Smooth muscle cell (in vitro differentiated cells): ENCODE data around the gene FBN1. TPM values are rescaled to one million over a fixed set of nuclear protein-coding genes. Genes with fewer than 3 reads are reported as not detected.
A peak's percentile ranks its signal among the peaks of the same experiment; 100 is the strongest.

Experiments used
- DNase-seq: peaks from one replicate; lab custom pipeline; 2025; ENCODE audit not compliant: unreplicated experiment; lab: John Stamatoyannopoulos, UW
- H2AFZ ChIP-seq: fragments of 200-600 bp; sonication (generic); 2 replicates; pipeline ENCODE4 v1.6.0; 2016; ENCODE audit warnings: antibody characterized with exemption, low read depth, mild to moderate bottlenecking
- H3F3A ChIP-seq: fragments of 200-600 bp; sonication (generic); 2 replicates; pipeline ENCODE4 v1.6.0; 2017; ENCODE audit warnings: antibody characterized with exemption, low read depth
- H3K27ac ChIP-seq: fragments of 200-600 bp; sonication (generic); 2 replicates; pipeline ENCODE4 v1.5.1; 2016; ENCODE audit warnings: low read depth, mild to moderate bottlenecking
- H3K27me3 ChIP-seq: fragments of 200-600 bp; sonication (generic); 2 replicates; pipeline ENCODE4 v1.6.1; 2016; ENCODE audit warnings: low read depth, mild to moderate bottlenecking
- H3K36me3 ChIP-seq: fragments of 200-600 bp; sonication (generic); 2 replicates; pipeline ENCODE4 v1.5.1; 2016; ENCODE audit warnings: low read depth
- H3K4me1 ChIP-seq: fragments of 200-600 bp; sonication (generic); 2 replicates; pipeline ENCODE4 v1.5.1; 2016; ENCODE audit warnings: low read depth
- H3K4me2 ChIP-seq: fragments of 200-600 bp; sonication (generic); 2 replicates; pipeline ENCODE4 v1.6.0; 2016; ENCODE audit warnings: mild to moderate bottlenecking
- H3K4me3 ChIP-seq: fragments of 200-600 bp; sonication (generic); 2 replicates; pipeline ENCODE4 v1.5.1; 2016; ENCODE audit warnings: mild to moderate bottlenecking
- H3K79me2 ChIP-seq: fragments of 200-600 bp; sonication (generic); 2 replicates; pipeline ENCODE4 v1.6.0; 2016; ENCODE audit warnings: low read depth, mild to moderate bottlenecking
- H3K9ac ChIP-seq: fragments of 200-600 bp; sonication (generic); 2 replicates; pipeline ENCODE4 v1.6.0; 2016; ENCODE audit warnings: low read depth
- H3K9me3 ChIP-seq: fragments of 200-600 bp; sonication (generic); replicated peaks from 2 replicates; pipeline ENCODE4 v1.5.1; 2016; ENCODE audit warnings: low read depth
- H4K20me1 ChIP-seq: fragments of 200-600 bp; sonication (generic); 2 replicates; pipeline ENCODE4 v1.6.0; 2016; ENCODE audit warnings: low read depth
- CTCF ChIP-seq: fragments of 200-600 bp; sonication (generic); IDR thresholded peaks from 2 replicates; pipeline ENCODE4 v1.5.1; 2017; ENCODE audit warnings: borderline replicate concordance, mild to moderate bottlenecking, antibody characterized with exemption; ENCODE audit not compliant: insufficient read depth, poor library complexity, severe bottlenecking
- WGBS: methylation state at CpG from one replicate; pipeline ENCODE4 v1.1.7; 2016; ENCODE audit warnings: low lambda C conversion rate; 5-methylcytosine and 5-hydroxymethylcytosine counted together
- polyA plus RNA-seq: library from polyadenylated mRNA; unstranded; fragments of >200 nt; fragmentation: Nextera tagmentation; extraction: Ambion mirVana; gene quantifications from 2 replicates; pipeline ENCODE4 v1.2.1, GENCODE V29; 2016
- total RNA-seq: library from RNA; depleted of rRNA; stranded (reverse); fragments of >200 nt; gene quantifications from 2 replicates; pipeline ENCODE4 v1.2.3, GENCODE V29; 2014

Gene FBN1
- total and polyA plus RNA-seq, 2 experiments from 2014 or later, result 137 to 330 TPM

GRCh38 chr15:48365575-48365974 lies 279.9 kb downstream of the FBN1 start:
- Histone ChIP-seq H3K79me2 (no peaks in the 10 kb centered on the region), H3K27me3 (no peaks in the 10 kb centered on the region), H3K9me3 (no peaks in the 10 kb centered on the region), H3K4me3 (no peak overlapping the region), H2AFZ (no peak overlapping the region), H3K4me2 (no peak overlapping the region), H3F3A (no peaks in the 10 kb centered on the region), H3K9ac (no peak overlapping the region), H4K20me1 (no peaks in the 10 kb centered on the region), H3K4me1 (no peaks in the 10 kb centered on the region), H3K36me3 (no peaks in the 10 kb centered on the region), H3K27ac (no peak overlapping the region)
- no peak for DNase-seq
- WGBS, result 95% methylated on average over 1 of the region's 1 CpG
- TF ChIP-seq CTCF, result no peak

GRCh38 chr15:48363474-48363873 lies 282.0 kb downstream of the FBN1 start:
- Histone ChIP-seq H4K20me1 (no peaks in the 10 kb centered on the region), H3K4me2 (no peak overlapping the region), H3K27me3 (no peaks in the 10 kb centered on the region), H3K9me3 (no peaks in the 10 kb centered on the region), H3K27ac (no peak overlapping the region), H3F3A (no peaks in the 10 kb centered on the region), H3K9ac (no peak overlapping the region), H3K79me2 (no peaks in the 10 kb centered on the region), H3K4me3 (no peak overlapping the region), H3K4me1 (peaks cover 5% of the 10 kb centered on the region), H2AFZ (peak overlapping the region; percentile 27), H3K36me3 (no peaks in the 10 kb centered on the region)
- TF ChIP-seq CTCF, result no peak
- no peak for DNase-seq
- WGBS, result 83% methylated on average over 5 of the region's 5 CpGs

- no peaks in the 10 kb centered on the region for H3K36me3 ChIP-seq
- no peak overlapping the region for H3K9ac ChIP-seq
- H3K27ac ChIP-seq, result no peak overlapping the region
- H3K79me2 ChIP-seq, result no peaks in the 10 kb centered on the region
- peaks cover 7% of the 10 kb centered on the region for H3K4me1 ChIP-seq
- 89% methylated on average over 2 of the region's 2 CpGs for WGBS
- H3K4me3 ChIP-seq, result no peak overlapping the region
- TF ChIP-seq CTCF, result no peak
- no peaks in the 10 kb centered on the region for H3K27me3 ChIP-seq
- H3F3A ChIP-seq, result no peaks in the 10 kb centered on the region
- no peak overlapping the region for H3K4me2 ChIP-seq
- no peak for DNase-seq
- no peak overlapping the region for H2AFZ ChIP-seq
- no peaks in the 10 kb centered on the region for H4K20me1 ChIP-seq
- no peaks in the 10 kb centered on the region for H3K9me3 ChIP-seq
Measured at GRCh38 chr15:48361685-48362084, 283.8 kb downstream of the FBN1 start.

- H3F3A ChIP-seq, result no peaks in the 10 kb centered on the region
- H3K27me3 ChIP-seq, result no peaks in the 10 kb centered on the region
- H3K9ac ChIP-seq, result no peak overlapping the region
- H4K20me1 ChIP-seq, result no peaks in the 10 kb centered on the region
- TF ChIP-seq CTCF, result no peak
- no peaks in the 10 kb centered on the region for H3K9me3 ChIP-seq
- no peaks in the 10 kb centered on the region for H3K79me2 ChIP-seq
- H2AFZ ChIP-seq, result no peak overlapping the region
- H3K4me1 ChIP-seq, result peaks cover 7% of the 10 kb centered on the region
- DNase-seq, result no peak
- WGBS, result 79% methylated on average over 2 of the region's 2 CpGs
- no peak overlapping the region for H3K4me2 ChIP-seq
- no peak overlapping the region for H3K27ac ChIP-seq
- H3K36me3 ChIP-seq, result no peaks in the 10 kb centered on the region
- H3K4me3 ChIP-seq, result no peak overlapping the region
Measured at GRCh38 chr15:48360841-48361240, 284.7 kb downstream of the FBN1 start.
